NCI-H774 (cell line): ENCODE data around the gene FMNL2.
A peak's percentile ranks its signal among the peaks of the same experiment; 100 is the strongest.

Source experiments
- DNase-seq: peaks from one replicate; lab custom pipeline; 2025; lab: John Stamatoyannopoulos, UW

Gene FMNL2

DNA sequence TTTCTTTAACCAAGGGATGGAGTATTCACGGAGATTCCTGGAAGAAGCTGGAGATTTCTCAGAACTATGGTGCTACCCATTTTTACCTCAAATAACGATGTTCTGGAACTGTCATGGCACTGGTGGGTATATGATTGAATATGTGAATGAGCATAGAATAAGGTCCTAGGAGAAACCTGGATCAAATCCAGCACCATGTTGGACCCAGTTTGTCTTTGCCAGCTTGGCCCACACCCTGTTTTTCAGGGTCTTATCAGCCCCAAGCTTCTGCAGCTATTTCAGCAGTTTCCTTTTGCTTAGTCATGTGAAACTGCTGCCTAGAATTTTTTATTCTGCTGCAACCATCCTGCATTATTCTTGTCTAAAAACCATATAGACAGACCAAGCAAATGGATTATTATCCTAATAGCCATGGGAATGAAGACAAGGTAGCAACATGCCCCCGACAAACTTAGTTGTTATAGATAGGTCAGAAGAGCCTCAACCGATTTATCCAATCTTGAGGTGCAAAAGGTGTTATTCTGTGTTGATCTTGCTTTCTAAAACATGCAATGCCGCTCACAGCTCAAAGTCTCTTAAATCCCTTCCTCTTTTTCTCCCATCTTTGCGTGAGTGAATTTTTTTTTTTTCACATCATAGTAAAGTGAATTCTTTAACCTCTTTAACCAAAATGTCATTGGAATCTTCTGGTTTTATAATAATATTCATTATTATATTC is 248.7 kb downstream of the FMNL2 start:
- DNase-seq, result no peak

GRCh38 chr2:152584301-152584700 is 249.3 kb downstream of the FMNL2 start:
- DNase-seq, result no peak

DNA sequence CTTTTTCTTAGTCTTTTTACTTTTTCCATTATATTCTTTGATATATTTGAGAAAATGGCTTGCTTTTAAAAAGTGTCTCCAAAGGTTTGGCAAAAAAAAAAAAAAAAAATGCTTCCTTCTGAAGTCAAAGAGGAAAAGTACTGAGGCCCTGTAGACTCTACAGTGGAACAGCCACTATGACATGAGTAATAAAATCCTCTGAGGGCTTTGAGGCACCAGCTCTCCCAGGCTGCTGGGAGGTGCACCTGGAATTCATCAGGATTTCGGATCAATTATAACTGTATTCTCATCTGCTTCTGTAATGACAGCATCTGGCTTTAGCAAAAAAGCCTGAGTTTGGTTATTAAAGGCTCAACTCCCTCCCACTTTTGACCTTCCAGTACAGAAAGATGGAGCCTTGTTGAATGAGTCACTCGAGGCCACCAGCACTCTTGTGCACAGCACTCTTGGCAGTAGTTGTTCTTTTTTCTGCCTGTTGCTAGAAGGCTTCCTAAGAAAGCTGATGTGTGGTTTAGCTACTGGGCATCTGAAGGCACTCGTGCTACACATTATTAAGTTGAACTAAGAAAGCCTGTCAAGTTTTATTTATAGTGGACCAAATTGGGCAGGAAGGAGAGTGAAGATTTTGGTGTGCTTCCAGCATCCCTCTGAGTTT is 251.0 kb downstream of the FMNL2 start:
- no peak for DNase-seq

DNA sequence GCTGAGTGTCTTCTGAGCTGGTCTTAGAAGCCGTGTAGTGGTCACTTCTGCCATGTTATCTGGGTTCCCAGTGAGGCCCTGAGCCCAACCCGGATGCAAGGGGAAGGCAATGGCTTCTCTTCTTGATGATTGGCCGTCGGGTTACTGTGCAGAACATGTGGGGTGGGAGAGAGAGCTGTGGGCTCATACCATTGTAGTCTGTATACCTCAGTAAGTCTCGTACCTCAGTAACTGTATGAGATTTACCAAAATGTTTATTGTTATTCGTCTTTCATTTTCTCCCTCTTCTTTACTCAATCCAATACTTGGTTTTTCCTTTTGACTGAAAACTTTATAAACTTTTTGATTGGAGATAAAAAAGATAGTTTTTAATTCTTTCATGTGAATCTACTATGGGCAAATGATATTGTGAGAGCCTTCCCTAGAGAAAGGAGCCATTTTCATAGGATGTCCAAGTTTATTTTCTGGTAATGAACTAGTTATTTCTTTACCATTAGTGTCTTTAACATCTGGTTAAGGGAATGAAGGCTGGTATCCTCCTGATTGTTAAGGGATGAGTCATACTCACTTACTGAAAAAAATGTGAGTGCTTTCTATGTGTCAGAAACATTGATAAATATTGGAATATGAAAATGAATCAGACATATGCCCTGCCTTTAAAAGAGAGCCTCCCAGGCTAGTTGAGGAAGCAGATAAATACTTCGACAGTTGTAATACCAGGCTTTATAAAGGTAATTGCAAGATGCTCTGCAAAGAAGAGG is 252.4 kb downstream of the FMNL2 start:
- DNase-seq, result no peak

GRCh38 chr2:152588998-152589397 is 254.0 kb downstream of the FMNL2 start:
- no peak for DNase-seq

- no peak for DNase-seq
These were observed 259.2 kb downstream of the FMNL2 start for GRCh38 chr2:152594022-152594766.

- DNase-seq, result no peak
These were observed 259.8 kb downstream of the FMNL2 start for GRCh38 chr2:152594792-152595191.

DNA sequence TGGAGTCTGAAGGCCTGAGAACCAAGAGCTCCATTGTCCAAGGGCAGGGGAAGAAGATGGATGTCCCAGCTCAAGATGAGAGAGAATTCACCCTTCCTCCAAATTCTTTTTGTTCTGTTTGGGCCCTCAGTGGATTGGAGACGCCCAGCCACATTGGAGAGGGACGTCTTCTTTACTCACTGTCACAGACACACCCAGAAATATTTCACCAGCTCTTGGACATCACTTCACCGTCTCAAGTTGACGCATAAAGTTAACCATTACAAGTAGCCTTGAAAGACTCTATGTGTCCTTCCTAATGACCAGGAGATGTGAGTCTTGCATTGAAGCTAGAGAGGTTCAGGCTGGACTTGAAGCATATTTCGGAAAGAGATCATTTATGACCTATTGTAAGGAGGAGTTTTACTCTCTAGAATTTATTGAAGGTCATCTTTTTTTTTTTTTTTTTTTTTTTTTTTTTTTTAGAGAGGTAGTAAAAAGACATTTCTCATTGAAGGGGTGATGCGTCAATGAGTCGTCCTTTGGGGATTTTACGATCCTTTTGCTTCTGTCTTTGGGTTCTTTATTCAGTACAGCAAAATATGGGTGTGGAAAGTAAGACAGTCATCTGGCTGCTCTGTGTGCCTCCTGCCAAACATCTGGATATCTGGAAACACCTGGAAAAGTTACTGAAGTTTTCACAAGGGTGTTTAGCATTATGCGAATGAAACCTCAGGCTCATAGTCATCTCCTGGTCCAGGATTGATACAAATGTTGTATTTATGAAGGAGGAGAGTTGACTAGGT is 264.2 kb downstream of the FMNL2 start:
- DNase-seq, result no peak

GRCh38 chr2:152600051-152600657 is 265.2 kb downstream of the FMNL2 start:
- no peak for DNase-seq

DNA sequence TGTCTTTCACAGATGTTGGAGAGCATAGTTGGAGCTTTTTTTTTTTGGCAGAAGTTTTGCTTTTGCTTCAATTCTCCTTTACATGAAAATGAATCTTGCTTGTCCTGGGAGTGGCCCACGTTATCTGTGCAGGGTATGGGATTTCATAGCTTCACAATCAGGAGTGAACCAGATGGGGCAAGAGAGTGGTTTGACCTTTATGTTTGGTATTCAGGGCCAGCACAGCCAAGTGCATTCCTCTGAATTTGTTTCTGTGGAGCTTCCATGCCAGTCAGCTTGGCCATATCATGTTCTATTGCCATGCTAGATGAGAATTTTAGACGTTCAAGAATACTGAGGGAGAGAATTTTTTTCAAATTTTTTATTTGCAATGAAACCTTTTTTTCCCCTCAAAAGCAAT is 265.7 kb downstream of the FMNL2 start:
- no peak for DNase-seq

DNA sequence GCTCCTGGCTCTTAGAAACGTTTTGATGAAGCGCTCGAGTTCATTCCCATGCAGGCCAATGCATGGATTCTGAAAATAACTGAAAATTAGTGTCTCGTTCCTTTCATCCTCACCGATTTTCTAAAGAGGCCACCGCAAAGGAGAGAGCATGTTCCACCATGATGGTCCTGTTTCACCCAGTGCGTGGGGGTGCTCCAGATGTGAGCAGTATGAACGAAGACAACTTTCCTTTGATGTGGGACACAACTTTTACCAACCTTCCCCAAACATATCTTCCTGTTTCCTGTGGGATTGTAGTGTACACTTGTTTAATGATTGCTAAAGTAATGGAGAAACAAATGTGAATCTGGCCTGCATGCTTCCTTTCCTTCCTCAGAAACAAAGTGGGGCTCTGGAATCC is 267.8 kb downstream of the FMNL2 start:
- DNase-seq, result no peak

DNA sequence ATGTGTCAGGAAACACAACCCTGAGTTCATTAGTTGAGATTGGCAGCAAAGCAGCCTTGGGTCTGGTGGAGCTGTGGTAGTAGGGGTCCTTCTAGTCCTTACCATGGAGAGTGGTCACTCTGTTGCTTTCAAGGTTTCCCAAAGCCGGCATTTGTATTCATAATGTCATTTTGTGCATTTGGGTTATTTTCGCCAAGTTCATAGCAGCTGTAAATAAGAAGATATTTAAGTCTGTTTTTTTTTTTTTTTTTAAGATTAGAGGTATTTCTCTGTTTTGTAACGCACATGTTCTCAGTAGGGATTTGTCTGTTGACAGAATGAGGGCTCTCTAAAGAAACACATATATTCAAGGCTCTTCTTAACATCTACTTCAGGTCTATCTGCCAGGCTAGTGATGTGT is 268.2 kb downstream of the FMNL2 start:
- DNase-seq, result no peak

DNA sequence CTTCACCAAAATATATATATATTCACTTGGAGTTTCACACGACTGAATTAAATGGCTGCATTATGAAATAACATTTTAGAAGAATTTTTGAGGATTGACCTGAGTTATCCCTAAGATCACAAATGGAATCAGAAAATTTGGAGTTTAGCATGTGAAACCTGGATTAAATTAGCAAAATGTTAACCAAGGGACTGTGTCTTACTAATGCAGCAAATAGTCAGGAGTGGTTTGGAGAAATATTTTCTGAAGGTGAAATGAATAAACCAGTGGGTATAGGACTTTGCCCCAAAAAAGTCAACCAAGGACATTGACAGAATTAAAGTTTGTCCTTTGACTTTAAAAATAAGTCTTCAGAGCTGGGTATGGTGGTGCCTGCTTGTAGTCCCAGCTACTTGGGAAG is 271.1 kb downstream of the FMNL2 start:
- DNase-seq, result no peak

- no peak for DNase-seq
These were observed 272.0 kb downstream of the FMNL2 start for GRCh38 chr2:152606941-152607340.

- DNase-seq, result no peak
These were observed 272.9 kb downstream of the FMNL2 start for GRCh38 chr2:152607793-152608300.

GRCh38 chr2:152609154-152609553 is 274.2 kb downstream of the FMNL2 start:
- DNase-seq, result no peak

DNA sequence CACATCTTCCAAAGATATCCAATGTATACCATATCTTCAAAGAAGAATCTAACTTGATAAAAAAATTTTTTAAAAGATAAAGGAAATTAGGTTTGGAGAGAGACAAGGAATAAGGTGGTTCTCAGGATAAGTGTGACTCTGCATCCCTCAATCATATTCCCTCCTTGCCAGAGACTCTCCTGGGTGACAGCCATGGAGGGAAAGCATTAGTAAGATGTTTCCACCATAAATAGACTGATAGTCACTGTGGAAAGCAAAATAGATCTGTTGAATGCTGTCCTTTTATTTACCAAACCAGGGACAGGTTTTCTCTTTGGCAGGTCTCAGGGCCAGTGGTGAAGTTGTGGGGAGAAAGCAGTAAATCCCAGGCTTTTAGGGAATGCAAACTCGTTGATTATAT is 274.7 kb downstream of the FMNL2 start:
- DNase-seq, result no peak

- no peak for DNase-seq
These were observed 276.7 kb downstream of the FMNL2 start for GRCh38 chr2:152611458-152612231.

- peak; percentile 24 for DNase-seq
These were observed 278.3 kb downstream of the FMNL2 start for GRCh38 chr2:152613235-152613634.

- no peak for DNase-seq
These were observed 280.2 kb downstream of the FMNL2 start for GRCh38 chr2:152615177-152615576.
